Measurements from ENCODE around the gene SSMEM1. TPM values are rescaled to one million over a fixed set of nuclear protein-coding genes. Genes with fewer than 3 reads are reported as not detected.
"Not testable (repeated sequence)": the region's sequence is repeated elsewhere in the genome, so short reads cannot be mapped to it uniquely, and the experiment has no call there.

The SSMEM1 gene
- total RNA-seq, 1 experiment from 2014 or later = not detected

DNA sequence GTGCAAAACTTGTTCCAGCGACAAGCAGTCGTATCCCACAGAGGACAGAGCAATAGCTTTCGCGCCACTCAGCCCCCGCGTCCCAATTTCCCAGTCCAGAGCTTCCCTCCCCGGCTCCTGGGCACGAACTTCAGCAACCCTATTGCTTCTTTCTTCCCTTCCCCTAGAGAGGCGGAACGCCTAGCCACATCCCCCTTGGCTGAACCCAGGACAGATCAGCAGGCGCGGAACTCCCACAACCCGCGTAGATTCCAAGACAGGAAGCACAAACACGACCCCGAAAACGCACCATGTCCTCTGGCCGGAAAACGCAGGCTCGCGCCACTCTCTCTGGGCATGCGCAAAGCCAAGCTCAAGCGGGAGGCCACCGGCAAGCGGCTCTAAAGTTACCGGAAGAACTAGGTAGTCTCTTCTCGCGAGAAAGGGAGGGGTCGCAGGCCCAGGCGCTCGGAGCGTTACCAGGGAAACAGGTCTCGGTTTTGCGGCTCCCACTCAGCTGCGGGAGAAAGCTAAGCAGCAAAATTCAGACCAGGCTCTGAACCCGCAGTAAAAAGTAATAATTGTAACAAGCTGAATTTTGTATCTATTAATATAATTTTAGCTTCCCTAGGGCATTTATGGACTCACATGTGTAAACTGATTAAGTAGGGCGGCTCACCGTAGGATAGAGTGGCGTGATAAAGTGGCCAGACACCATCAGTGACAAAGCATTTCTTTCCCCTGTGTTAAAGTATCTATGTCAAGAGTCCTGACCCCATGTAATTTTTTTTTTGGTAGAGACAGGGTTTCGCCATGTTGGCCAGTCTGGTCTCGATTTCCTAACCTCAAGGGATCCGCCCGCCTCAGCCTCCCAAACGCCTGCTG is 2.3 kb upstream of the SSMEM1 start, which contains the start of gene TMEM209:
Gene TMEM209, minus strand, starts transcription at position 323 of the 864 bp plus-strand sequence. Its CDS starts 31 bp downstream, at position 292.
- DNase-seq (ENCODE audit: low read depth) = peak; percentile 95
- in situ Hi-C loops (cut with HindIII; ENCODE audit: low pct_unique_long_range_greater_than_20kb, low sequenced_read_pairs) = no loop called here

DNA sequence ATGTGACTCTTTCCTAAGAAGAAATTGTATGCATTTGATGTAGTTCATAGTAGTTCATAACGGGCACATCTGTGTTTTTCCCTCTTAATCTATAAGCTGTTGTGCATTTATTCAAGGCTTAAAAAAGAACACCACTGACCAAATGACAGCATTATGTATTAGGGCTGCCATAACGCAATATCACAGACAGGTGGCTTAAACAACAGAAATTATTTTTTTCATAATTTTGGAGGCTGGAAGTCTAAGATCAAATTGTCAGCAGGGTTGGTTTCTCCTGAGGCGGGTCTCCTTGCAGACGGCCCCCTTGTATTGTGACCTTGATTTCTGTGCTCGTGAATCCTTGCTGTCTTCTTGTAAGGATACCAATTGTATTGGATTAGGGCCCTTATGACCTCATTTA is 627 bp upstream of the SSMEM1 start:
- DNase-seq (ENCODE audit: low read depth) = no peak
- in situ Hi-C loops (cut with HindIII; ENCODE audit: low pct_unique_long_range_greater_than_20kb, low sequenced_read_pairs) = no loop called here

- in situ Hi-C loops (cut with HindIII; ENCODE audit: low pct_unique_long_range_greater_than_20kb, low sequenced_read_pairs) = no loop called here
- no peak for DNase-seq (ENCODE audit: low read depth)
Observed at GRCh38 chr7:130208516-130208915, 856 bp downstream of the SSMEM1 start.

- in situ Hi-C loops (cut with HindIII; ENCODE audit: low pct_unique_long_range_greater_than_20kb, low sequenced_read_pairs) = no loop called here
- no peak for DNase-seq (ENCODE audit: low read depth)
Observed at GRCh38 chr7:130210181-130210935, 2.7 kb downstream of the SSMEM1 start.

- DNase-seq (ENCODE audit: low read depth) = no peak
- in situ Hi-C loops (cut with HindIII; ENCODE audit: low pct_unique_long_range_greater_than_20kb, low sequenced_read_pairs) = no loop called here
Observed at GRCh38 chr7:130213828-130214227, 6.2 kb downstream of the SSMEM1 start.

GRCh38 chr7:130216025-130216424 is 8.4 kb downstream of the SSMEM1 start:
- in situ Hi-C loops (cut with HindIII; ENCODE audit: low pct_unique_long_range_greater_than_20kb, low sequenced_read_pairs) = no loop called here
- DNase-seq (ENCODE audit: low read depth) = no peak

GRCh38 chr7:130216750-130217149 is 9.1 kb downstream of the SSMEM1 start:
- DNase-seq (ENCODE audit: low read depth) = no peak
- in situ Hi-C loops (cut with HindIII; ENCODE audit: low pct_unique_long_range_greater_than_20kb, low sequenced_read_pairs) = no loop called here

GRCh38 chr7:130218806-130219620 is 11.4 kb downstream of the SSMEM1 start:
- in situ Hi-C loops (cut with HindIII; ENCODE audit: low pct_unique_long_range_greater_than_20kb, low sequenced_read_pairs) = no loop called here
- DNase-seq (ENCODE audit: low read depth) = no peak

DNA sequence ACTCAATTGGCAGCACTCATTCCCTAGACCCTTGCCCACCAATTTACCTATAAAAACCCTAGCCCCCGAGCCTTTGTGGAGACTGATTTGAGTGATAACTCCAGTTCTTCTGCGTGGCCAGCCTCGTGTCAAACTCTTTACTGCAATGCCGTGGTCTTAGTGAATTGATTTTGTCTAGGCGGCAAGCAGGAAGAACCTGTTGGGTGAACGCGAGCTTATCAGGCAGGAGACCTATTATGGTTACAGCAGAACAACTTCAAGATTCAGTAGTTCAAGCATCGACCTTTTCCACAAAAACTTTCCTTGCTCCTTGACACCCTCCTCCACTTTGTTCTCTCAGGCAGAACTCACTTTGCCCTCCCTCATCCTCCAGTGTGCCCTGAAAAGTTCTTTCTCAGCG is 12.2 kb downstream of the SSMEM1 start:
- no peak for DNase-seq (ENCODE audit: low read depth)
- in situ Hi-C loops (cut with HindIII; ENCODE audit: low pct_unique_long_range_greater_than_20kb, low sequenced_read_pairs) = no loop called here

GRCh38 chr7:130221746-130222145 is 14.1 kb downstream of the SSMEM1 start:
- in situ Hi-C loops (cut with HindIII; ENCODE audit: low pct_unique_long_range_greater_than_20kb, low sequenced_read_pairs) = no loop called here
- no peak for DNase-seq (ENCODE audit: low read depth)

GRCh38 chr7:130223646-130224045 is 16.0 kb downstream of the SSMEM1 start:
- no peak for DNase-seq (ENCODE audit: low read depth)
- in situ Hi-C loops (cut with HindIII; ENCODE audit: low pct_unique_long_range_greater_than_20kb, low sequenced_read_pairs) = no loop called here

DNA sequence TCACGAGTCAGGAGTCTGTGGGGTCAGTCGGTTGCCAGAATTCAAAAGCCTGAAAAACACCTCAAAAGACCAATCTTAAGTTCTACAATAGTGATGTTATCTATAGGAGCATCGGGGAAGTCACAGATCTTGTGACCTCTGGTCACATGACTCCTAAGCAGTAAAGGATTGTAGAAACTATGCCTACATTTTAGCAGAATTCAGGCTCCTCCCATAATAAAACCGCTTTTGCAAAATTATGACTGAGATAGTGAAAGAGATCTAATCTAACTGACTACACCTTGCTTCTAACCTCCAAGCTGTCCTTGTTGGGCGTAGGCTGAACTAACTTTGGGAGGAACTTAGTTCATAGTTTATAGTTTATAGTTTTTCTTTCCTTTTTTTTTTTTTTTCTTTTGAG is 16.6 kb downstream of the SSMEM1 start:
- DNase-seq (ENCODE audit: low read depth) = no peak
- in situ Hi-C loops (cut with HindIII; ENCODE audit: low pct_unique_long_range_greater_than_20kb, low sequenced_read_pairs) = no loop called here

DNA sequence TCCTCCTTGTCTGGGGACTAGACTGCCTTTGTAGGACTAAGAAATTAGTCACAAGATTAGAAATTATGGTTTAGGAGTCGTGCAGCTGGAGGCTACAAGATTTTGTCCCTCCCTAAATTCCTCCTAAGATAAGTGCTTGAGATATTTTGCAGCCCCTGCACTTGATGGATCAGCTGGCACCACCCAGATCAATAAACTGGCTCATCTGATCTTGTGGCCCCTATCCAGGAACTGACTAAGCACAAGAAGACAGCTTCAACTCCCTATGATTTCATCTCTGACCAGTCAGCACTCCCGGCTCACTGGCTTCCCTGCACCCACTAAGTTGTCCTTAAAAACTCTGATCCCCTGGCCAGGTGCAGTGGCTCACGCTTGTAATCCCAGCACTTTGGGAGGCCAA is 17.3 kb downstream of the SSMEM1 start:
- DNase-seq (ENCODE audit: low read depth); in situ Hi-C loops (cut with HindIII; ENCODE audit: low pct_unique_long_range_greater_than_20kb, low sequenced_read_pairs): not testable (repeated sequence)

- in situ Hi-C loops (cut with HindIII; ENCODE audit: low pct_unique_long_range_greater_than_20kb, low sequenced_read_pairs) = no loop called here
- DNase-seq (ENCODE audit: low read depth) = no peak
Observed at GRCh38 chr7:130226333-130226732, 18.7 kb downstream of the SSMEM1 start.

DNA sequence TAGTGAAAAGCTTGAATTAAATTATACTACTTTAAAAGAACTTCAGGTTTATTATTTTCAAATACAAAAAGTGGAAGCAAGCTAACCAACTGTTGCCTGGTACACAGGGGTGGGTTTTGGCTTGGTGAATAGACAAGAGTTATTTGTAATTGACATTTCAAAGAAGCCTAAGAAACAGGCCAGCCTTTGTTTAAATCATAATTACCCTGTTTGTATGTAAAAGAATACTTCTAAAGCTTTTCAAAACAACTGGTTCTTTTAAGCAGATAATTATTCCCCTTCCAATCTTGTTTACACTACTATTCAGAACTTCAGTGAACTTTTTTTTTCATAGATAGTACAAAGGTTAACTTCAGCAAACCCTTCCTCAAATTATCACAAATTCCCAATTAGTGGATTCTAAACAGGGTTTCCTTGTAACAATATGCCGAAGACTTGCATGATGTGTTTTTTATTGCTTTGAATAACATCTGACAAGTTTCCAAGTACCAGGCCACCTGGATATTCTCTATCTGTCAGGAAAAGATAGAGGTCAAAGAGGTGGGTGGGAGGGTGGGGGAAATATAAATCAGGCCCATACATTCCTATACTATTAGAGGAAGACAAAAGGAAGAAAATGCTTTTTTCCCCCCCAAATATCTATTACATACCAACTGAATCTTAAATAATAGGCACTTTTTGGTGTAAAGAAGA is 20.4 kb downstream of the SSMEM1 start:
- in situ Hi-C loops (cut with HindIII; ENCODE audit: low pct_unique_long_range_greater_than_20kb, low sequenced_read_pairs) = no loop called here
- DNase-seq (ENCODE audit: low read depth) = no peak

GRCh38 chr7:130228840-130229502 is 21.3 kb downstream of the SSMEM1 start:
- in situ Hi-C loops (cut with HindIII; ENCODE audit: low pct_unique_long_range_greater_than_20kb, low sequenced_read_pairs) = no loop called here
- no peak for DNase-seq (ENCODE audit: low read depth)

- DNase-seq (ENCODE audit: low read depth); in situ Hi-C loops (cut with HindIII; ENCODE audit: low pct_unique_long_range_greater_than_20kb, low sequenced_read_pairs): not testable (repeated sequence)
Observed at GRCh38 chr7:130229981-130230380, 22.3 kb downstream of the SSMEM1 start.

DNA sequence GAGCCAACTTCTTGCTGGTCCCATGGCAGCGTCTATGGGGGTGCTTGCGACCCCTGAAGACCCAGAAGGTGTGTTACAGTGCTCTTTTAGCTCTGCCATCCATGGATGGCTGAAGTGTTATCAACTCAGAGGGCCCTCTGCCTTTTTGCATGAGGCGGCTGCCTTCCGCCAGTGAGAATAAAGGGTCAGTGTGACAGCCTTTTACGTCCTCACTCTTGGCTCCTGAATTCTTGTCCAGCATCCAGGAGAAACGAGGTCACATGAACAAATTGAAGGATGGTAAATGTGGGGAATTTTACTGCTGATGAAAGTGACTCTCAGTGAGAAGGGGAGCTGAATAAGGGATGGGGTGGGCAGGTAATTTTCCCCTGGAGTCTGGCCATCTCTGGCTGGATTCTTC is 24.1 kb downstream of the SSMEM1 start:
- DNase-seq (ENCODE audit: low read depth) = no peak
- in situ Hi-C loops (cut with HindIII; ENCODE audit: low pct_unique_long_range_greater_than_20kb, low sequenced_read_pairs) = no loop called here

Measured in Caki2 (cell line).